Tibial artery (tissue), 4 donors: ENCODE measurements around the gene ADARB1.
A peak's percentile ranks its signal among the peaks of the same experiment; 100 is the strongest.
"Not testable (repeated sequence)": the region's sequence is repeated elsewhere in the genome, so short reads cannot be mapped to it uniquely, and the experiment has no call there.

Experiments used
- DNase-seq, 2 donors: peaks; one replicate each; pipeline ENCODE4 v3.0.0-alpha.2; 2019
- H3K27ac ChIP-seq, 2 donors: fragments of 200-600 bp; sonication (generic) in 1 of 2; 1 replicate in 1 of 2; 2 replicates in 1 of 2; pipeline ENCODE4 v1.5.1; 2018 to 2019; ENCODE audit warnings: mild to moderate bottlenecking in 1 of 2
- H3K27me3 ChIP-seq, 2 donors: fragments of 200-600 bp; sonication (generic) in 1 of 2; one replicate each; pipeline versions ENCODE4 v1.5.1 to v1.6.0; 2016 to 2019
- H3K36me3 ChIP-seq, 3 donors: fragments of 200-600 bp; sonication (generic) in 2 of 3; one replicate each; pipeline ENCODE4 v1.5.1; 2016 to 2019; ENCODE audit warnings: mild to moderate bottlenecking in 2 of 3
- H3K4me1 ChIP-seq, 4 donors: fragments of 200-600 bp; sonication (generic) in 2 of 4; 1 replicate in 3 of 4; 2 replicates in 1 of 4; pipeline ENCODE4 v1.5.1; 2016 to 2019
- H3K4me3 ChIP-seq, 2 donors: fragments of 200-600 bp; sonication (generic) in 1 of 2; 1 replicate in 1 of 2; 2 replicates in 1 of 2; pipeline ENCODE4 v1.5.1; 2018 to 2019; ENCODE audit warnings: mild to moderate bottlenecking in 2 of 2
- H3K9me3 ChIP-seq, 3 donors: fragments of 200-600 bp; sonication (generic) in 1 of 3; one replicate each; pipeline ENCODE4 v1.5.1; 2016 to 2019
- CTCF ChIP-seq, 2 experiments: fragments of 200-600 bp in 1 of 2; fragments of 450-650 bp in 1 of 2; IDR thresholded peaks; one replicate each; pipeline ENCODE4 v1.5.1; 2017 to 2019; ENCODE audit warnings: antibody characterized with exemption in 2 of 2, mild to moderate bottlenecking in 1 of 2, moderate library complexity in 1 of 2
- intact Hi-C: fragments of 100-400 bp; cut with DNase I; formaldehyde crosslinking; loops from one replicate; pipeline ENCODE4 v1.15.0; 2023; ENCODE audit warnings: low total_unique reads

The ADARB1 gene

GRCh38 chr21:45131537-45131999, 57.2 kb downstream of the ADARB1 start:
- H3K4me1 ChIP-seq: peaks cover 0 to 96% (median 86%) of the 10 kb centered on the region in 4 donors
- peak in 1 of 2 donors; percentile 67 for DNase-seq
- H3K4me3 ChIP-seq: no peak overlapping the region
- no peaks in the 10 kb centered on the region for H3K27me3 ChIP-seq
- no peak for TF ChIP-seq CTCF (IDR thresholded peaks at IDR 0.05)
- H3K9me3 ChIP-seq: no peaks in the 10 kb centered on the region
- H3K27ac ChIP-seq: peak overlapping the region; percentile 77 to 80
- intact Hi-C loops: no loop called here
- peaks cover 0 to 28% (median 6%) of the 10 kb centered on the region in 3 donors for H3K36me3 ChIP-seq

GRCh38 chr21:45132841-45133573, 58.6 kb downstream of the ADARB1 start:
- no peak overlapping the region for H3K4me3 ChIP-seq
- peaks cover 0 to 18% (median 0%) of the 10 kb centered on the region in 3 donors for H3K36me3 ChIP-seq
- H3K27ac ChIP-seq: peak overlapping the region; percentile 77 to 80
- no peaks in the 10 kb centered on the region for H3K9me3 ChIP-seq
- no peaks in the 10 kb centered on the region for H3K27me3 ChIP-seq
- intact Hi-C loops: no loop called here
- TF ChIP-seq CTCF (IDR thresholded peaks at IDR 0.05): no peak
- DNase-seq: peak; percentile 77 to 81
- peaks cover 0 to 96% (median 88%) of the 10 kb centered on the region in 4 donors for H3K4me1 ChIP-seq

GRCh38 chr21:45133574-45134278, 59.3 kb downstream of the ADARB1 start:
- H3K27ac ChIP-seq: peak overlapping the region; percentile 77 to 80
- H3K9me3 ChIP-seq, H3K27me3 ChIP-seq, H3K4me3 ChIP-seq, intact Hi-C loops: not testable (repeated sequence)
- H3K4me1 ChIP-seq: peaks cover 0 to 96% (median 86%) of the 10 kb centered on the region in 4 donors
- H3K36me3 ChIP-seq: peaks cover 0 to 18% (median 5%) of the 10 kb centered on the region in 3 donors
- peak in 1 of 2 donors; percentile 65 for DNase-seq

GRCh38 chr21:45134279-45135076, 60.1 kb downstream of the ADARB1 start:
- H3K4me1 ChIP-seq: peaks cover 0 to 96% (median 78%) of the 10 kb centered on the region in 4 donors
- DNase-seq: peak in 1 of 2 donors; percentile 65
- no peak for TF ChIP-seq CTCF (IDR thresholded peaks at IDR 0.05)

GRCh38 chr21:45135122-45135521, 60.7 kb downstream of the ADARB1 start:
- H3K27me3 ChIP-seq: no peaks in the 10 kb centered on the region
- no peaks in the 10 kb centered on the region for H3K9me3 ChIP-seq
- intact Hi-C loops: no loop called here
- no peak for TF ChIP-seq CTCF (IDR thresholded peaks at IDR 0.05)
- H3K4me1 ChIP-seq: peaks cover 0 to 96% (median 73%) of the 10 kb centered on the region in 4 donors
- peaks cover 0 to 18% (median 5%) of the 10 kb centered on the region in 3 donors for H3K36me3 ChIP-seq
- H3K4me3 ChIP-seq: no peak overlapping the region
- peak overlapping the region; percentile 70 to 77 for H3K27ac ChIP-seq
- DNase-seq: peak; percentile 66 to 82

More at GRCh38 chr21:45134279-45135076, 60.1 kb downstream of the ADARB1 start:
- Histone ChIP-seq H3K4me3 (no peak overlapping the region), H3K27me3 (no peaks in the 10 kb centered on the region), H3K36me3 (peaks cover 0 to 18% (median 5%) of the 10 kb centered on the region in 3 donors), H3K27ac (peak overlapping the region; percentile 70 to 77), H3K9me3 (no peaks in the 10 kb centered on the region)
- intact Hi-C loops: no loop called here
